ES-I3 (cell line): ENCODE measurements around the gene PDLIM5.
"Not testable (repeated sequence)": the region's sequence is repeated elsewhere in the genome, so short reads cannot be mapped to it uniquely, and the experiment has no call there.

Source experiments
- H3K36me3 ChIP-seq: 2 replicates; pipeline ENCODE4 v1.6.1; 2013; ENCODE audit warnings: mild to moderate bottlenecking, low read length, control low read depth, moderate library complexity; ENCODE audit not compliant: insufficient read depth
- H3K4me1 ChIP-seq: 2 replicates; pipeline ENCODE4 v1.6.1; 2013; ENCODE audit warnings: mild to moderate bottlenecking, control low read depth, low read length; ENCODE audit not compliant: insufficient read depth
- H3K9ac ChIP-seq: 2 replicates; pipeline ENCODE4 v1.6.1; 2013; ENCODE audit warnings: low read depth, mild to moderate bottlenecking, low read length, moderate library complexity
- H3K9me3 ChIP-seq: 2 replicates; pipeline ENCODE4 v1.6.1; 2013; ENCODE audit warnings: mild to moderate bottlenecking, low read length, moderate library complexity; ENCODE audit not compliant: control insufficient read depth, insufficient read depth

PDLIM5 gene

DNA sequence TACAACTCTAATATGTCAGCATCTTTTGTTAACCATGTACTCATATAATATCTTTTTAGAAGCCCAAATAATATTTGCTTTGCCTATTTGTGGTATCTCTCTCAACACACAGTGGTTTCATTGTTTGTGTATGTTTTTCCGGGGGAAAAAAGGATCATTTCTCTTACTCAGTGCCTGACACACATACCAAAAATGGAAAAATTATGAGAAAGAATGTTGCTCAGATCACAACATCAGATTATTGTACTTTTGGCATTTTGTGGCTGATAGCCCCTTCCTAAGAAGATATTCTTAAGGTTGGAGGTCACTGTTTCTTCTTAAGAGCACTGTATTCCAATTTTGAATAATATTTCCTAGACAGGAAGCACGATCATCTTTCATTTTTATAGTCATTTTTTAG lies 93.6 kb downstream of the PDLIM5 start:
- Histone ChIP-seq H3K9me3 (no peaks in the 10 kb centered on the region), H3K9ac (no peak overlapping the region), H3K4me1 (peaks cover 26% of the 10 kb centered on the region), H3K36me3 (no peaks in the 10 kb centered on the region)

- peaks cover 12% of the 10 kb centered on the region for H3K4me1 ChIP-seq
- H3K9ac ChIP-seq, result no peak overlapping the region
- H3K9me3 ChIP-seq, result no peaks in the 10 kb centered on the region
Measured at GRCh38 chr4:94546949-94547348, 95.2 kb downstream of the PDLIM5 start.

DNA sequence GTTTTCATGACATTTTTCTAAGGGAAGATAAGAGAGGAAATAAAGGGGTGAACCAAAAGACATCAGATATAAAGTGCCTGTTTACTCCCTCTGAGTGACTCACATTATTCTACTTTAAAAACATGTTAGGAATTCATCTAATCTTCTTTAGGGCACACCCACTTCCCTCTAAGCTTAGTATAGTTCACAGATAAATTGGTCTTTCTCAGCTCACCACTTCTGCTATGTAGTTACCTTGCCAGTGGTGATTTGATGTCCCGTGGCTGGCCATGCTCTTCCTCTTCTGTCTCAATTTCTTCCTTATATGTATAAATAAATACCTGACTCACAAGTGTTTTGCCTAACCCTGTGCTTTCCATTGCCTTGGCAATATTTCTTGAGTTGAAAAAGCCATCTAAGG lies 96.8 kb downstream of the PDLIM5 start:
- Histone ChIP-seq H3K4me1 (peaks cover 12% of the 10 kb centered on the region), H3K36me3 (no peaks in the 10 kb centered on the region), H3K9me3 (no peaks in the 10 kb centered on the region), H3K9ac (no peak overlapping the region)

More at GRCh38 chr4:94546949-94547348, 95.2 kb downstream of the PDLIM5 start:
- no peaks in the 10 kb centered on the region for H3K36me3 ChIP-seq

GRCh38 chr4:94550352-94550751 lies 98.6 kb downstream of the PDLIM5 start:
- H3K9me3 ChIP-seq, result no peaks in the 10 kb centered on the region
- H3K4me1 ChIP-seq, result peaks cover 12% of the 10 kb centered on the region
- H3K9ac ChIP-seq, result no peak overlapping the region

GRCh38 chr4:94550851-94551250 lies 99.1 kb downstream of the PDLIM5 start:
- Histone ChIP-seq H3K9me3 (no peaks in the 10 kb centered on the region), H3K36me3 (no peaks in the 10 kb centered on the region), H3K9ac (no peak overlapping the region), H3K4me1 (peaks cover 12% of the 10 kb centered on the region)

More at GRCh38 chr4:94550352-94550751, 98.6 kb downstream of the PDLIM5 start:
- H3K36me3 ChIP-seq, result no peaks in the 10 kb centered on the region

DNA sequence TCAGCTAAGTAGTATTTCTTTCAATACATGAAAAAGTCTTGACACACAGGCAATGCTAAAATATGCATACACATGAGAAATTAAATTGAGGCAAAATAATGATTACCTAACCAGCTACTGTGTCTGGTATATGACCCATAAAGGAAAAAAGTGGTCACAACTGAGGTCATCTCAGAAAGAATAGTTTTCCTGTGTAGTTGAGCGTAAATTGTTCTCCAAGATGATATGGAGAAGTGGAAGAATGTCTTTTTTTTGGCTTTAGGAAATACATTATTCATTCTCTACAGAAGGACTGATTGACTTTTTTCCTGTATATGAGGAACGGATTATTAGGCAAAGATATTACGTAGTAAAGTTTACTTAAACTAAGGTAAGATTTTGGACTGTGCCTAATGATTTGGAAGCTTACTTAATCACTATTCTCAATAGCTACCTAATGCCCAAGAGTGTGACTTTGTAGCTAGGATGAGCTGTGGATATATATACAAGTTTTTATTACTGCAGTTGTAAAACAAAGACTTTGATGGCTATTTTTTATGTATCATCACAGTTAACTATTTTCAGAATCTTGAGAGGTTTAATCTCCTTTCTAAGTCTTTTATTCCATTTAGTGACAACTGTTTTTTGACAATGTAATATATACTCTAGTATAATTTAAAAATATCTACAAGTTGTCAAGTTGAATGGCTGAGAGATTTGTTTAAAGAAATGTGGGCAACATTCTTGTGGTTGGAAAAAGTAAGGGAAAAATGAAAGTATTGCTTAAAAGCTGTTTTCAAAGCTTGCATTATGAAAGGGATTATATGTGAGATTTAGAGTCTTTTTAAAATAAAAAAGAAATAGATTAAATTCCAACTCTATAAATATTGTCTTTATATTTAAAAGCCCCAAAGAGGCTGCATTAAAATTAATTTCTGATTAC lies 100.2 kb downstream of the PDLIM5 start:
- Histone ChIP-seq H3K9me3 (no peaks in the 10 kb centered on the region), H3K36me3 (no peaks in the 10 kb centered on the region), H3K9ac (no peak overlapping the region), H3K4me1 (peaks cover 12% of the 10 kb centered on the region)

DNA sequence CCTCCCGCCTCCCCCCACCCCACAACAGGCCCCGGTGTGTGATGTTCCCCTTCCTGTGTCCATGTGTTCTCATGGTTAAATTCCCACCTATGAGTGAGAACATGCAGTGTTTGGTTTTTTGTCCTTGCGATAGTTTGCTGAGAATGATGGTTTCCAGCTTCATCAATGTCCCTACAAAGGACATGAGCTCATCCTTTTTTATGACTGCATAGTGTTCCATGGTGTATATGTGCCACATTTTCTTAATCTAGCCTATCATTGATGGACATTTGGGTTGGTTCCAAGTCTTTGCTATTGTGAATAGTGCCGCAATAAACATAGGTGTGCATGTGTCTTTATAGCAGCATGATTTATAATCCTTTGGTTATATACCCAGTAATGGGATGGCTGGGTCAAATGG lies 104.3 kb downstream of the PDLIM5 start:
- H3K4me1 ChIP-seq, H3K9me3 ChIP-seq, H3K9ac ChIP-seq, H3K36me3 ChIP-seq: not testable (repeated sequence)

DNA sequence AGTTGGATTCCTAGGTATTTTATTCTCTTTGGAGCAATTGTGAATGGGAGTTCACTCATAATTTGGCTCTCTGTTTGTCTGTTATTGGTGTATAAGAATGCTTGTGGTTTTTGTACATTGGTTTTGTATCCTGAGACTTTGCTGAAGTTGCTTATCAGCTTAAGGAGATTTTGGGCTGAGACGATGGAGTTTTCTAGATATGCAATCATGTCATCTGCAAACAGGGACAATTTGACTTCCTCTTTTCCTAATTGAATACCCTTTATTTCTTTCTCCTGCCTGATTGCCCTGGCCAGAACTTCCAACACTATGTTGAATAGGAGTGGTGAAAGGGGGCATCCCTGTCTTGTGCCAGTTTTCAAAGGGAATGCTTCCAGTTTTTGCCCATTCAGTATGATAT lies 105.9 kb downstream of the PDLIM5 start:
- not testable (repeated sequence) for H3K36me3 ChIP-seq, H3K4me1 ChIP-seq, H3K9me3 ChIP-seq, H3K9ac ChIP-seq

- Histone ChIP-seq H3K4me1 (no peaks in the 10 kb centered on the region), H3K9me3 (no peaks in the 10 kb centered on the region), H3K9ac (no peak overlapping the region), H3K36me3 (no peaks in the 10 kb centered on the region)
Measured at GRCh38 chr4:94558392-94558904, 106.7 kb downstream of the PDLIM5 start.

GRCh38 chr4:94559351-94559806 lies 107.6 kb downstream of the PDLIM5 start:
- Histone ChIP-seq H3K9ac (no peak overlapping the region), H3K36me3 (no peaks in the 10 kb centered on the region), H3K4me1 (no peaks in the 10 kb centered on the region), H3K9me3 (no peaks in the 10 kb centered on the region)

DNA sequence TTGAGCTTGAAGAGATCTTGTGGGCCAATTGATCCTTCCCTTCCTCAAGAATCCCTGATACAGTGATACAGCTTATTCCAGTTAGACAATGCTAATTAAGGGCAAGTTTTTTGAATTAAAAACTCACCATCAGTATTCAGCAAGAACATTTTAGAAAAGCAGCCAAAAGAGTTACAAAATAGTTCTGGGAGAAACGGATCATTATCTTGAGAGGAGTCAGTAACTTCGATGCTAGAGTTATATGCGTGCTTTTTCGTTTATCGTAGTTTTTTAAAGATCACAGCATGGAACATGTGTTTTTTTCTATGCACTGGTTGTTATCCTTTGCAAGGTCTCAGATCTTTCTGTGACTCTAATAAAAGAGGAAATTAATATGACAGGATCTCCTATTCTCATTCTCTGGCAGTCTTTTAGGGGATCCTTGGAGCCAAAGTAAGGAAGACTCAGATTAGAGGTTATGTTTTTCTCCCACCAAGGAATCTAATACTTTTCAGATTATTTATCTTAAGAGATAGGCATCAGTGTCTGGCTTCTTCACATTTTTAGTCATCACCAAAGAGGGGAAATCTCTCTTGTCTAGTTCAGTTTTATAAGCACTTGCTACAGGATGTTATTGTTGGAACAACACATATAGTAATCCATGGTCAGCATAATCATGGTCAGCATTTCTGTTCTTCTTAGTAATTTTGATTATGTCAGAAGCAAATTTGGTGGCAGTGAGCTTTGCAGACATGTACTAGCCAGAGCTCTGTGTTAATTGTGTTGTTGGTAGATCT lies 109.7 kb downstream of the PDLIM5 start:
- Histone ChIP-seq H3K36me3 (no peaks in the 10 kb centered on the region; the same call in 1 of the 2 replicates), H3K9ac (no peak overlapping the region), H3K4me1 (no peaks in the 10 kb centered on the region), H3K9me3 (no peaks in the 10 kb centered on the region)

- Histone ChIP-seq H3K4me1 (no peaks in the 10 kb centered on the region), H3K9me3 (no peaks in the 10 kb centered on the region), H3K36me3 (no peaks in the 10 kb centered on the region; the same call in 1 of the 2 replicates), H3K9ac (no peak overlapping the region)
Measured at GRCh38 chr4:94562285-94562684, 110.5 kb downstream of the PDLIM5 start.

DNA sequence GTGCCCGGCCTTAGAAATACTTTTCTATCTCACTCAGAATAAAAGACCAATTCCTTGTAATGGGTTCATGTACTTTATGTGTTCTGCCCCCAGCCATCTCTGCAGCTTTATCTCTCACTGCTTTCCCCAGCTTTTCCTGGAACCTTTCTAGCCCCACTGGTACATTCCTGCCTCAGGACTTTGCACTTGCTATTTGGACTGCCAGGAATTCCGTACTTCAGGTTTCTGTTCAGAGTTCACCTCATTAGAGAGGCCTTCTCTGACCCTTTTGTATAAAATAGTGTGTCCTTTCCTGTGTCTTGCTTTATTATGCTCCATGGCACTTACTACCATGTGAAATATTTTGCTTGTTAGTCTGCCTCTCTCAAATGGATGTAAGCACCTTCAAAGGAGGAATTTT lies 112.5 kb downstream of the PDLIM5 start:
- Histone ChIP-seq H3K36me3 (no peaks in the 10 kb centered on the region; the same call in 1 of the 2 replicates), H3K9me3 (no peaks in the 10 kb centered on the region), H3K9ac (no peak overlapping the region), H3K4me1 (no peaks in the 10 kb centered on the region)

GRCh38 chr4:94566420-94566819 lies 114.7 kb downstream of the PDLIM5 start:
- Histone ChIP-seq H3K4me1 (no peaks in the 10 kb centered on the region; the same call in 1 of the 2 replicates), H3K36me3 (no peaks in the 10 kb centered on the region; the same call in 1 of the 2 replicates), H3K9me3 (no peaks in the 10 kb centered on the region), H3K9ac (no peak overlapping the region)
